ENCODE results near the gene PTPRC.

Gene PTPRC

DNA sequence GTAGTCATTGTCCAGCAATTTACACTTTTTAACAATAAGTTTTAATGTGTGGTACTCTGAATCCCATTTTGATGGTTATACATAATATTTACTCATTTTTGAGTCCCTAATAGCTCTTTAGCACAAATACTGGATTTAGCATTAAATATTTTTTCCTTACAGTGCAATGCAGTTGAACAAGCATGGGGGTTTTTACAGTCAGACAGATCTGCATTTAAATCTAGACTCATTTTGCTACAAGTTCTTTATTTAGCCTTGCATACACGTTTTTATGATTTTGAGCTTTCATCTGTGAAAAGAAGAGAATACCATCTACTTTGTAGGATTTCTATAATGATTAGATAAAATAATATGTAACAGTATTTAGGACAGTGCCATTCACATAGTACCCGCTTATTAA lies 44.0 kb downstream of the PTPRC start:
- ChIA-PET POLR2A (no interaction called here), CTCF (no interaction called here)
- DNase-seq (ENCODE audit: extremely low spot score): no peak
- TF ChIP-seq ZNF384 (IDR thresholded peaks at IDR 0.05) (no peak), NFRKB (IDR thresholded peaks at IDR 0.05) (no peak), L3MBTL2 (conservative IDR thresholded peaks at IDR 0.05) (no peak)
- TF ChIP-seq, protein P1, sequence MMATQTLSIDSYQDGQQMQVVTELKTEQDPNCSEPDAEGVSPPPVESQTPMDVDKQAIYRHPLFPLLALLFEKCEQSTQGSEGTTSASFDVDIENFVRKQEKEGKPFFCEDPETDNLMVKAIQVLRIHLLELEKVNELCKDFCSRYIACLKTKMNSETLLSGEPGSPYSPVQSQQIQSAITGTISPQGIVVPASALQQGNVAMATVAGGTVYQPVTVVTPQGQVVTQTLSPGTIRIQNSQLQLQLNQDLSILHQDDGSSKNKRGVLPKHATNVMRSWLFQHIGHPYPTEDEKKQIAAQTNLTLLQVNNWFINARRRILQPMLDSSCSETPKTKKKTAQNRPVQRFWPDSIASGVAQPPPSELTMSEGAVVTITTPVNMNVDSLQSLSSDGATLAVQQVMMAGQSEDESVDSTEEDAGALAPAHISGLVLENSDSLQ (IDR thresholded peaks at IDR 0.05): no peak

DNA sequence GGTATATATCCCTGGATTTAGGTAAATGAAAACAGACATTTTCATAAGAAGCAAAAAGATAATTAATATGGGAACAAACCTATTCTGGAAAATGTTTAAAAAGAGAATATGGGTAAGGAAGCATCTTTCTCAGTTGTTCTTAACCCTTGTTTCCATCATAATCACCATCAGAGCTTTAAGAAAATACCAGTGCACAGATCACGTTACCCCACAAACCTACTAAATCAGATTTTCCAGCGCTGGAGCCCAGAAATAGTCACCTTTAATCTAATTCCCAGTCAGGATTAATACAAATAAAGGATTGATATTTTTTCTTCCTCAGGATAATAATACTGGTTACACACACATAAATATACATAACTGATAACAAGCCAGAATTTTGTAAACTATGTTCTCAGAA lies 44.6 kb downstream of the PTPRC start:
- DNase-seq (ENCODE audit: extremely low spot score): no peak
- CTCF ChIA-PET: no interaction called here
- POLR2A ChIA-PET: no interaction called here
- no peak for TF ChIP-seq NFRKB (IDR thresholded peaks at IDR 0.05)
- TF ChIP-seq LEF1 (IDR thresholded peaks at IDR 0.05; ENCODE audit: borderline replicate concordance): no peak
- TF ChIP-seq L3MBTL2 (conservative IDR thresholded peaks at IDR 0.05): no peak
- TF ChIP-seq ZNF384 (IDR thresholded peaks at IDR 0.05): no peak
- no peak for TF ChIP-seq HDGF (IDR thresholded peaks at IDR 0.05; ENCODE audit: borderline replicate concordance)
- no peak for TF ChIP-seq BHLHE40 (IDR thresholded peaks at IDR 0.05; ENCODE audit: borderline replicate concordance)
- no peak for TF ChIP-seq FOXA1 (IDR thresholded peaks at IDR 0.05)
- TF ChIP-seq ARNT (IDR thresholded peaks at IDR 0.05): no peak
- no peak for TF ChIP-seq ELF4 (IDR thresholded peaks at IDR 0.05)
- TF ChIP-seq FOXK2 (IDR thresholded peaks at IDR 0.05): no peak
- TF ChIP-seq TARDBP (IDR thresholded peaks at IDR 0.05): no peak
- TF ChIP-seq CTBP1 (IDR thresholded peaks at IDR 0.05; ENCODE audit: borderline replicate concordance): no peak
- no peak for TF ChIP-seq SUZ12 (IDR thresholded peaks at IDR 0.05)
- TF ChIP-seq FOXM1 (IDR thresholded peaks at IDR 0.05; ENCODE audit: borderline replicate concordance): no peak

DNA sequence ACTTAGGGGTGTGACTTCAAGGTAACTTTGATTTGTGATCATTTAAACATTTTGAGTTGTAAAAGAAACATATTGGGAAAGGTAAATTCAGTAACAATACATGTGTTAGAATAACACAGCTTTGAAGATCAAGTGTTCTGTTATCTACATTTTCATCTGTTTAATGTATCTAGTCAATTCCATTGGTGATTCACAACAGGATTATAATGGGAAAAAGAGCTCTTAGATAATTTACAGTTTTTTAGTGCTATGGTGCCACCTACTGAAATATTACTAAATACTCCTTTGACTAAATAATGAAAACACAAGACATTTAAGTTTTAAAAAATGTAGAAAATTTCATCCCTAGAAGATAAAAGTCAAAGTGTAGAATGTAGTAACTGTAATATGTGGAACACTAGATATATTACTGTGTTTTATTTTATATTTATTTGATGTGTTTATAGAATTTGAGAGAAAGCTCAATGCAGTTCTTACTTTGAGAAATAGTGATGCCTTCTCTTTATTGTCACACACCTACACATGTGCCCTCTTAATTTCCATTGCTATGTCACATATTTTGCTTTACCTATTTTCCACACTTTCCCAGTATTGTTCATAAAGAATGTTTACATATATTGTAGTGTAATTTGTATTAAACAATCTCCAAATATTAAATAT lies 47.4 kb downstream of the PTPRC start:
- ChIA-PET CTCF (no interaction called here), POLR2A (no interaction called here)
- DNase-seq (ENCODE audit: extremely low spot score): no peak
- TF ChIP-seq FOXA1 (IDR thresholded peaks at IDR 0.05) (no peak), CTBP1 (IDR thresholded peaks at IDR 0.05; ENCODE audit: borderline replicate concordance) (no peak)

DNA sequence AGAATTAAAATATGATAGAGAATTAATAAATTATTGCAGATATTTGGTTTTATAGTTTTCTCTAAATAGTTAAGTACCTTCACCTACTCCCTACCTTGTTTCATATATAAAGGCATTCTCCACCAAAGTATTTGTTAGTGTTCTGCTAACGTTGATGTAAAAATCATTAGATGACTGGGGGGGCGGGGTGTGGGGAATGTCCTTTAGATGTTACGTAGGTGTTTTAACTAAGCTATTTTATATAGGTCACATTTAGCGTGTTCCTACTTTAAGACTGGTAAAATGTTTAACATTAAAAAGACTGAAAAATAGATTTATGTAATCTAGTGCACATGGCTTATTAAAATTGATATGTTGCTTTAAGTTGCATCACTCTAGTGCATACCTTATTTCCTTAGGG lies 48.6 kb downstream of the PTPRC start:
- ChIA-PET CTCF (no interaction called here), POLR2A (no interaction called here)

DNA sequence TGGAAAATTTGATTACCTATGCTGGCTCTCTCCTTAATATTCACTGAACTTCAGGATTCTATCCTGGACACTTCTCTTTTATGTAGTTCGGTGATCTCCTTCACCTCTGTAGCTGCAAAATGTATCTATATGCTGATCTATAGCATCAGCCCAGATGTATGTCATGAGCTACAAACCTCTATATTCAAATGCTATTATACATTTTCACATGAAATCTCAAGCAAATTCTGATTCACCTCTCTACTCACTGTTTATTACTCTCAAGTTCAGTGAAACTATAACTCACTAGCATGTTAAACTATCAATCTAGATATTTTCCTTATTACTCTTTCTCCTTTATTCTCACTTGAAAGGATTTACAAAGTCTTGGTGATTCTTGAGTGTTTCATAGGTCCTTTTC lies 52.2 kb downstream of the PTPRC start:
- CTCF ChIA-PET: interaction anchor here (1.2 kb wide), 1 partner anchor 10 kb away, joined by 3 read pairs; no protein-coding TSS in a partner anchor
- DNase-seq (ENCODE audit: extremely low spot score): no peak
- POLR2A ChIA-PET: no interaction called here
- TF ChIP-seq CTBP1 (IDR thresholded peaks at IDR 0.05; ENCODE audit: borderline replicate concordance) (no peak), TARDBP (IDR thresholded peaks at IDR 0.05) (no peak)

More for the DNA sequence above, 48.6 kb downstream of the PTPRC start:
- DNase-seq (ENCODE audit: extremely low spot score): no peak
- TF ChIP-seq, protein P1 (IDR thresholded peaks at IDR 0.05): no peak
- TF ChIP-seq ELF4 (IDR thresholded peaks at IDR 0.05) (no peak), CTBP1 (IDR thresholded peaks at IDR 0.05; ENCODE audit: borderline replicate concordance) (no peak), FOXM1 (IDR thresholded peaks at IDR 0.05; ENCODE audit: borderline replicate concordance) (no peak), FOXK2 (IDR thresholded peaks at IDR 0.05) (no peak), ARNT (IDR thresholded peaks at IDR 0.05) (no peak), FOXA1 (IDR thresholded peaks at IDR 0.05) (no peak), LEF1 (IDR thresholded peaks at IDR 0.05; ENCODE audit: borderline replicate concordance) (no peak)

DNA sequence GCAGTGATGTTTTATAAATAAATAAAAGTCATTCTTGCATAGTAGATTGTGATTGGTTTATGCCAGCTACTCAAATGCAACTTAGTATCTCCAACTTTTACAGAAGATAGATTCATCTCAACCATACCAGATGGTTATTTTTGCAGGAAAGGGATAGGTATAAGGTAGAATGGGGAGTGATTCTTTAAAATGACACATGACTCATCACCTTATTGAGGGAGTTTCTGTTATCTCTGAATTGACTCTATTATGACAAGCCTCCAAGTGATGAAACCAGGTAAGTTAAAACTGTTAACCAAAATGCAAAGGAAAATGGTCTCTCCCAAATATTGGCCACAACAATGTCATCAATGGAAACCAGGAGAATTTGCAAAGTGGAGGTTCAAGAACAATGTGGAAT lies 54.5 kb downstream of the PTPRC start:
- DNase-seq (ENCODE audit: extremely low spot score): no peak
- ChIA-PET POLR2A (no interaction called here), CTCF (no interaction called here)
- TF ChIP-seq LEF1 (IDR thresholded peaks at IDR 0.05; ENCODE audit: borderline replicate concordance) (no peak), BHLHE40 (IDR thresholded peaks at IDR 0.05; ENCODE audit: borderline replicate concordance) (no peak), HDGF (IDR thresholded peaks at IDR 0.05; ENCODE audit: borderline replicate concordance) (no peak), SP1 (IDR thresholded peaks at IDR 0.05) (no peak), FOXM1 (IDR thresholded peaks at IDR 0.05; ENCODE audit: borderline replicate concordance) (no peak), ELF4 (IDR thresholded peaks at IDR 0.05) (no peak), TARDBP (IDR thresholded peaks at IDR 0.05) (no peak), SUZ12 (IDR thresholded peaks at IDR 0.05) (no peak), FOXA1 (IDR thresholded peaks at IDR 0.05) (no peak), CTBP1 (IDR thresholded peaks at IDR 0.05; ENCODE audit: borderline replicate concordance) (no peak), ARNT (IDR thresholded peaks at IDR 0.05) (no peak), FOXK2 (IDR thresholded peaks at IDR 0.05) (no peak), NFRKB (IDR thresholded peaks at IDR 0.05) (no peak), ZNF384 (IDR thresholded peaks at IDR 0.05) (no peak)
- TF ChIP-seq, protein P1 (IDR thresholded peaks at IDR 0.05): no peak

DNA sequence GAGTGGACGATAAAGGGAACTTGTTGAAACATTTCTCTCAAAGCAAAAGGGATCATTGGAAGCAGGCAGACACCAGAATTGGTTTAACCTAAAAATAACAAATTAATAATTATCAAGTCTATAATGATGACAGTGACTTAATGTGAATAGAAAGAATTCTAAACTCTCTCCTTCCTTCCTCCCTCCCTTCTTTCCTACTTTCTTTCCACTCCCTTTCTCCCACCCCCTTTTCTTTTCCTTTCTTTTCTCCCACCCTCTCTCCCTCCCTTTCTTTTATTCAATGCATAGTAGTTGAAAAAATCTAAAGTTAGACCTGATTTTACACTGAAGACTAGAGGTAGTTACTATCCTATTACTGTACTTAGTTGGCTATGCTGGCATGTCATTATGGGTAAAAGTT lies 55.7 kb downstream of the PTPRC start:
- CTCF ChIA-PET: no interaction called here
- DNase-seq (ENCODE audit: extremely low spot score): no peak

More for the DNA sequence above, 55.7 kb downstream of the PTPRC start:
- TF ChIP-seq SP1 (IDR thresholded peaks at IDR 0.05) (no peak), FOXM1 (IDR thresholded peaks at IDR 0.05; ENCODE audit: borderline replicate concordance) (no peak), FOXK2 (IDR thresholded peaks at IDR 0.05) (no peak), CTBP1 (IDR thresholded peaks at IDR 0.05; ENCODE audit: borderline replicate concordance) (no peak), ELF4 (IDR thresholded peaks at IDR 0.05) (no peak), ZNF384 (IDR thresholded peaks at IDR 0.05) (no peak), LEF1 (IDR thresholded peaks at IDR 0.05; ENCODE audit: borderline replicate concordance) (no peak), HDGF (IDR thresholded peaks at IDR 0.05; ENCODE audit: borderline replicate concordance) (no peak), BHLHE40 (IDR thresholded peaks at IDR 0.05; ENCODE audit: borderline replicate concordance) (no peak), NFRKB (IDR thresholded peaks at IDR 0.05) (no peak), TARDBP (IDR thresholded peaks at IDR 0.05) (no peak), L3MBTL2 (conservative IDR thresholded peaks at IDR 0.05) (no peak), FOXA1 (IDR thresholded peaks at IDR 0.05) (no peak), ARNT (IDR thresholded peaks at IDR 0.05) (no peak), SUZ12 (IDR thresholded peaks at IDR 0.05) (no peak)
- TF ChIP-seq, protein P1 (IDR thresholded peaks at IDR 0.05): no peak
- POLR2A ChIA-PET: no interaction called here

Measured in HEK293T (cell line).